K562 (cell line): ENCODE measurements around the gene FPR1. TPM values are rescaled to one million over a fixed set of nuclear protein-coding genes. Genes with fewer than 3 reads are reported as not detected.

Experiments used
- BHLHE40 ChIP-seq: IDR thresholded peaks from 2 replicates; pipeline ENCODE4 v1.6.1; 2011; ENCODE audit warnings: low read length, improper control_type of control experiment
- CCNT2 ChIP-seq: IDR thresholded peaks from 2 replicates; pipeline ENCODE4 v1.6.1; 2011; ENCODE audit warnings: borderline replicate concordance, low read depth, mild to moderate bottlenecking, moderate library complexity, mixed read lengths, low read length; ENCODE audit not compliant: insufficient read length; ENCODE audit errors: extremely low read depth
- DACH1 ChIP-seq: fragments of 450-650 bp; IDR thresholded peaks from 2 replicates; pipeline ENCODE4 v1.6.1; 2018; ENCODE audit not compliant: partially characterized antibody
- FOXJ2 ChIP-seq: fragments of 200-800 bp; sonication (Bioruptor generic); IDR thresholded peaks from 2 replicates; pipeline ENCODE4 v1.6.1; 2016; ENCODE audit warnings: missing genetic modification characterization, missing compliant biosample characterization
- FOXK2 ChIP-seq, 2 experiments: fragments of 450-650 bp; IDR thresholded peaks in 1 of 2; conservative IDR thresholded peaks in 1 of 2; 2 replicates each; pipeline ENCODE4 v1.6.1; 2016; ENCODE audit warnings: low read depth in 2 of 2, mild to moderate bottlenecking in 1 of 2
- GATA2 ChIP-seq: sonication (generic); formaldehyde crosslinking; IDR thresholded peaks from 2 replicates; pipeline ENCODE4 v1.4.0; 2020; ENCODE audit warnings: mild to moderate bottlenecking, missing genetic modification reagents
- HLTF ChIP-seq: fragments of 450-650 bp; IDR thresholded peaks from 2 replicates; pipeline ENCODE4 v1.6.1; 2016
- HNRNPL ChIP-seq: fragments of 200-400 bp; formaldehyde crosslinking; IDR thresholded peaks from 2 replicates; pipeline ENCODE4 v1.6.1; 2017; ENCODE audit warnings: low read depth, mild to moderate bottlenecking, low read length
- MYC ChIP-seq, 2 experiments: fragments of 250-450 bp in 1 of 2; sonication (Bioruptor Pico) in 1 of 2; IDR thresholded peaks; 2 replicates each; pipeline versions ENCODE4 v1.5.1 to v1.6.1; 2012 to 2021; ENCODE audit warnings: low read depth in 2 of 2, borderline replicate concordance in 1 of 2, improper control_type of control experiment in 1 of 2, low read length in 1 of 2, mild to moderate bottlenecking in 1 of 2, moderate library complexity in 1 of 2
- NFE2L1 ChIP-seq: fragments of 450-650 bp; IDR thresholded peaks from 2 replicates; pipeline ENCODE4 v1.6.1; 2016; ENCODE audit warnings: missing genetic modification characterization, low read depth, mild to moderate bottlenecking, missing compliant biosample characterization, moderate library complexity, borderline replicate concordance
- RBM34 ChIP-seq: fragments of 200-400 bp; formaldehyde crosslinking; IDR thresholded peaks from 2 replicates; pipeline ENCODE4 v1.6.1; 2018; ENCODE audit warnings: low read length, borderline replicate concordance; ENCODE audit not compliant: insufficient read depth
- SMARCA4 ChIP-seq: fragments of 450-650 bp; IDR thresholded peaks from 2 replicates; pipeline ENCODE4 v1.6.1; 2016
- TAF9B ChIP-seq: fragments of 450-650 bp; IDR thresholded peaks from 2 replicates; pipeline ENCODE4 v1.6.1; 2018; ENCODE audit warnings: mild to moderate bottlenecking; ENCODE audit not compliant: partially characterized antibody
- ZNF354B ChIP-seq: fragments of 250-450 bp; sonication (Bioruptor Pico); IDR thresholded peaks from 2 replicates; pipeline ENCODE4 v1.4.0; 2020
- ZNF644 ChIP-seq: fragments of 200-800 bp; sonication (Bioruptor generic); IDR thresholded peaks from 2 replicates; pipeline ENCODE4 v1.6.1; 2016; ENCODE audit warnings: low read depth, missing genetic modification characterization, missing compliant biosample characterization
- ZNF76 ChIP-seq: fragments of 250-450 bp; sonication (Bioruptor Pico); IDR thresholded peaks from 2 replicates; pipeline ENCODE4 v1.4.0; 2020; ENCODE audit warnings: mild to moderate bottlenecking, moderate library complexity, borderline replicate concordance
- polyA plus RNA-seq, 8 experiments: library from polyadenylated mRNA; depleted of rRNA in 4 of 8; stranded (reverse) in 5 of 8; unstranded in 3 of 8; fragments of >200 nt; fragmentation: Nextera tagmentation in 2 of 8; fragmentation: Illumina TruSeq in 1 of 8; extraction: Ambion mirVana in 2 of 8; extraction: Trizol in 1 of 8; gene quantifications; 2 replicates each; pipeline versions ENCODE4 v1.2.1 to v1.2.3, GENCODE V29; 2011 to 2014; ENCODE audit warnings: inconsistent platforms in 1 of 8, missing spikeins in 1 of 8
- total RNA-seq, 7 experiments: library from RNA; depleted of rRNA in 6 of 7; stranded (reverse); fragments of >200 nt in 6 of 7; fragmentation: Illumina TruSeq in 2 of 7; extraction: Trizol in 2 of 7; gene quantifications; 2 replicates each; pipeline versions ENCODE4 v1.2.1 to v1.2.3, GENCODE V29; 2011 to 2021; ENCODE audit warnings: low replicate concordance in 1 of 7
- TF ChIP-seq, protein P1 (sequence below): IDR thresholded peaks from 2 replicates; pipeline ENCODE4 v1.6.1; 2014; ENCODE audit warnings: antibody characterized with exemption
- TF ChIP-seq, protein P2 (sequence below): fragments of 450-650 bp; IDR thresholded peaks from 2 replicates; pipeline ENCODE4 v1.6.1; 2016; ENCODE audit warnings: antibody characterized with exemption
- TF ChIP-seq, protein P3 (sequence below): fragments of 450-650 bp; IDR thresholded peaks from 2 replicates; pipeline ENCODE4 v1.6.1; 2016; ENCODE audit warnings: missing biosample characterization, missing genetic modification characterization
- TF ChIP-seq, protein P4 (sequence below): fragments of 200-800 bp; sonication (Bioruptor generic); IDR thresholded peaks from 2 replicates; pipeline ENCODE4 v1.6.1; 2017; ENCODE audit warnings: missing genetic modification characterization, missing compliant biosample characterization
- TF ChIP-seq, protein P5 (sequence below): fragments of 250-450 bp; sonication (Bioruptor Pico); IDR thresholded peaks from 2 replicates; pipeline ENCODE4 v1.8.0; 2022; ENCODE audit warnings: moderate library complexity, mild to moderate bottlenecking, inconsistent platforms

FPR1 gene
- total and polyA plus RNA-seq, 9 of the 15 experiments (the other 6 are each of a cell fraction or from before 2014, with no cell fraction given): 0.06 to 0.25 (median 0.14) TPM; not detected in 4

DNA sequence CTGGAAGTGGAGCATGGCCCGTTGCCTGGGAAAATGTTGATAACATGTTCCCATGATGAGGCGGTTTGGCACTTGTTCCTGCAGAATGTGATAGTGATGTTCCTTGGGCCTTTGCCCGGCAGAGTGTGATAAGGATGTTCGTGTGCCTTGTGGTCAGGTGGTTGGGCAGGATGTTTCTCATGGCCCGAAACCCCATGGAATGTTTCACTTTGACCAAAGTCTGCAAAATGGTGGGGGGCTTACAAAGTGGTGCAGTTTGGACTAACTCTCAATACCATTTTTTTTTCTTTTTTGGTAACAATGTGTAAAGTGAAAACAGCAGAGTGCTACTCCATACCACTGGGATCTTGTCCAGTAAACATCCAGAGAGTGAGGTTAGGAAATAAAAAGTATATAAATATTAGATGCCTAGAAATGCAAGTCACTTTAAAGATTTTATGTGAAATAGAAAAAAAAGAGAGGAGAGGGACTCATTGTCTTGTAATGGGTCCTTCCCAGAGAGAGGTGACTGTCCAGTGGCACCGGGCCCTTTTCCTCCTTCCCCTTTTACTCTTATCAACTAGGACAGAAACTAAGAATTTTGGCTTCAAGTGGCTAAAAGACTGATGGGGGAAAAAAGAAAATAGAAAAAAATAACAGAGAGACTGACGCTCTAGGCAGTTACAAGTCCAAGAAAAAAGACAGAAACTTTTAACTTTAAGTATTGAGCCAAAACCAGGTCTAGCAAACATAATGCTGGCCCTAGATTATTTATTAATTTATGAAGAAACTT, 49.0 kb upstream of the FPR1 start (continued):
- TF ChIP-seq, protein P1, sequence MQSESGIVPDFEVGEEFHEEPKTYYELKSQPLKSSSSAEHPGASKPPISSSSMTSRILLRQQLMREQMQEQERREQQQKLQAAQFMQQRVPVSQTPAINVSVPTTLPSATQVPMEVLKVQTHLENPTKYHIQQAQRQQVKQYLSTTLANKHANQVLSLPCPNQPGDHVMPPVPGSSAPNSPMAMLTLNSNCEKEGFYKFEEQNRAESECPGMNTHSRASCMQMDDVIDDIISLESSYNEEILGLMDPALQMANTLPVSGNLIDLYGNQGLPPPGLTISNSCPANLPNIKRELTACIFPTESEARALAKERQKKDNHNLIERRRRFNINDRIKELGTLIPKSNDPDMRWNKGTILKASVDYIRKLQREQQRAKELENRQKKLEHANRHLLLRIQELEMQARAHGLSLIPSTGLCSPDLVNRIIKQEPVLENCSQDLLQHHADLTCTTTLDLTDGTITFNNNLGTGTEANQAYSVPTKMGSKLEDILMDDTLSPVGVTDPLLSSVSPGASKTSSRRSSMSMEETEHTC: peak; percentile 97
- TF ChIP-seq HLTF (peak; percentile 59; the same call in 1 of the 2 replicates), CCNT2 (peak; percentile 84), ZNF76 (CRISPR knock-in tag) (peak; percentile 87; the same call in 1 of the 2 replicates), MYC (IDR thresholded peaks at IDR 0.05; ENCODE audit: low read depth, low read length) (0 out of 2 replicates have a peak, but pooled peaks have one; percentile 42), MYC (CRISPR knock-in tag; IDR thresholded peaks at IDR 0.05; ENCODE audit: borderline replicate concordance, low read depth) (no peak), ZNF644 (tag) (peak; percentile 90), RBM34 (no peak), HNRNPL (0 out of 2 replicates have a peak, but pooled peaks have one; percentile 17), ZNF354B (CRISPR knock-in tag) (0 out of 2 replicates have a peak, but pooled peaks have one; percentile 42), SMARCA4 (peak; percentile 95), GATA2 (CRISPR knock-in tag) (peak; percentile 89), FOXJ2 (tag) (peak; percentile 97), DACH1 (no peak), TAF9B (peak; percentile 64), BHLHE40 (peak; percentile 87), FOXK2 (conservative IDR thresholded peaks at IDR 0.05 in 1 of 2, IDR thresholded peaks at IDR 0.05 in 1 of 2; ENCODE audit: low read depth in 2 of 2) (peak; percentile 29 to 73; a peak in 3 of 4 replicates), NFE2L1 (tag) (0 out of 2 replicates have a peak, but pooled peaks have one; percentile 7)
- TF ChIP-seq, protein P2, sequence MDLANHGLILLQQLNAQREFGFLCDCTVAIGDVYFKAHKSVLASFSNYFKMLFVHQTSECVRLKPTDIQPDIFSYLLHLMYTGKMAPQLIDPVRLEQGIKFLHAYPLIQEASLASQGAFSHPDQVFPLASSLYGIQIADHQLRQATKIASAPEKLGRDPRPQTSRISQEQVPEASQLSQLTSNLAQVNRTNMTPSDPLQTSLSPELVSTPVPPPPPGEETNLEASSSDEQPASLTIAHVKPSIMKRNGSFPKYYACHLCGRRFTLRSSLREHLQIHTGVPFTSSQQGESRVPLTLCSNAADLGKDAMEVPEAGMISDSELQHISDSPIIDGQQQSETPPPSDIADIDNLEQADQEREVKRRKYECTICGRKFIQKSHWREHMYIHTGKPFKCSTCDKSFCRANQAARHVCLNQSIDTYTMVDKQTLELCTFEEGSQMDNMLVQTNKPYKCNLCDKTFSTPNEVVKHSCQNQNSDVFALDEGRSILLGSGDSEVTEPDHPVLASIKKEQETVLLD: peak; percentile 54; the same call in 1 of the 2 replicates
- TF ChIP-seq, protein P3, sequence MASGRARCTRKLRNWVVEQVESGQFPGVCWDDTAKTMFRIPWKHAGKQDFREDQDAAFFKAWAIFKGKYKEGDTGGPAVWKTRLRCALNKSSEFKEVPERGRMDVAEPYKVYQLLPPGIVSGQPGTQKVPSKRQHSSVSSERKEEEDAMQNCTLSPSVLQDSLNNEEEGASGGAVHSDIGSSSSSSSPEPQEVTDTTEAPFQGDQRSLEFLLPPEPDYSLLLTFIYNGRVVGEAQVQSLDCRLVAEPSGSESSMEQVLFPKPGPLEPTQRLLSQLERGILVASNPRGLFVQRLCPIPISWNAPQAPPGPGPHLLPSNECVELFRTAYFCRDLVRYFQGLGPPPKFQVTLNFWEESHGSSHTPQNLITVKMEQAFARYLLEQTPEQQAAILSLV: no peak; the same call in 1 of the 2 replicates
- TF ChIP-seq, protein P4, sequence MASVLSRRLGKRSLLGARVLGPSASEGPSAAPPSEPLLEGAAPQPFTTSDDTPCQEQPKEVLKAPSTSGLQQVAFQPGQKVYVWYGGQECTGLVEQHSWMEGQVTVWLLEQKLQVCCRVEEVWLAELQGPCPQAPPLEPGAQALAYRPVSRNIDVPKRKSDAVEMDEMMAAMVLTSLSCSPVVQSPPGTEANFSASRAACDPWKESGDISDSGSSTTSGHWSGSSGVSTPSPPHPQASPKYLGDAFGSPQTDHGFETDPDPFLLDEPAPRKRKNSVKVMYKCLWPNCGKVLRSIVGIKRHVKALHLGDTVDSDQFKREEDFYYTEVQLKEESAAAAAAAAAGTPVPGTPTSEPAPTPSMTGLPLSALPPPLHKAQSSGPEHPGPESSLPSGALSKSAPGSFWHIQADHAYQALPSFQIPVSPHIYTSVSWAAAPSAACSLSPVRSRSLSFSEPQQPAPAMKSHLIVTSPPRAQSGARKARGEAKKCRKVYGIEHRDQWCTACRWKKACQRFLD (CRISPR knock-in tag): peak; percentile 97
- TF ChIP-seq, protein P5, sequence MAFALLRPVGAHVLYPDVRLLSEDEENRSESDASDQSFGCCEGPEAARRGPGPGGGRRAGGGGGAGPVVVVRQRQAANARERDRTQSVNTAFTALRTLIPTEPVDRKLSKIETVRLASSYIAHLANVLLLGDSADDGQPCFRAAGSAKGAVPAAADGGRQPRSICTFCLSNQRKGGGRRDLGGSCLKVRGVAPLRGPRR (CRISPR knock-in tag): peak; percentile 75; the same call in 1 of the 2 replicates
